Embryonic facial prominence (tissue), 1 donor: Measurements from ENCODE around the gene BSN.

Experiments
- DNase-seq: peaks from one replicate; pipeline ENCODE4 v3.0.0-alpha.2; 2016; ENCODE audit errors: extremely low spot score

BSN gene

GRCh38 chr3:49628249-49628648 lies 74.0 kb downstream of the BSN start:
- no peak for DNase-seq

- no peak for DNase-seq
These were observed 75.2 kb downstream of the BSN start for GRCh38 chr3:49629451-49629850.

GRCh38 chr3:49629866-49630265 lies 75.6 kb downstream of the BSN start:
- DNase-seq, result no peak

- DNase-seq, result no peak
These were observed 76.5 kb downstream of the BSN start for GRCh38 chr3:49630784-49631183.

- DNase-seq, result no peak
These were observed 80.5 kb downstream of the BSN start for GRCh38 chr3:49634736-49635135.

- no peak for DNase-seq
These were observed 82.8 kb downstream of the BSN start for GRCh38 chr3:49636883-49637609.

- no peak for DNase-seq
These were observed 84.2 kb downstream of the BSN start for GRCh38 chr3:49638445-49638844.

- no peak for DNase-seq
These were observed 85.3 kb downstream of the BSN start for GRCh38 chr3:49639551-49639950.

GRCh38 chr3:49641292-49641691 lies 87.0 kb downstream of the BSN start:
- no peak for DNase-seq

- DNase-seq, result no peak
These were observed 87.8 kb downstream of the BSN start for GRCh38 chr3:49641921-49642707.

GRCh38 chr3:49642708-49643145 lies 88.5 kb downstream of the BSN start:
- no peak for DNase-seq

GRCh38 chr3:49644684-49645083 lies 90.4 kb downstream of the BSN start:
- DNase-seq, result no peak

- DNase-seq, result no peak
These were observed 92.0 kb downstream of the BSN start for GRCh38 chr3:49646236-49646635.

GRCh38 chr3:49647741-49648140 lies 93.5 kb downstream of the BSN start:
- no peak for DNase-seq

- DNase-seq, result no peak
These were observed 94.2 kb downstream of the BSN start for GRCh38 chr3:49648354-49649019.

GRCh38 chr3:49649576-49649975 lies 95.3 kb downstream of the BSN start:
- no peak for DNase-seq

GRCh38 chr3:49650177-49650576 lies 95.9 kb downstream of the BSN start:
- no peak for DNase-seq

GRCh38 chr3:49650637-49651036 lies 96.4 kb downstream of the BSN start:
- DNase-seq, result no peak

GRCh38 chr3:49652218-49652902 lies 98.1 kb downstream of the BSN start:
- DNase-seq, result no peak

GRCh38 chr3:49652903-49653415 lies 98.7 kb downstream of the BSN start:
- no peak for DNase-seq

- DNase-seq, result no peak
These were observed 99.3 kb downstream of the BSN start for GRCh38 chr3:49653621-49654020.
